K562 (cell line): Measurements from ENCODE around the gene TBCC. TPM values are rescaled to one million over a fixed set of nuclear protein-coding genes. Genes with fewer than 3 reads are reported as not detected.
A peak's percentile ranks its signal among the peaks of the same experiment; 100 is the strongest.

Experiments used
- CEBPB ChIP-seq: fragments of 450-650 bp; IDR thresholded peaks from 2 replicates; pipeline ENCODE4 v1.6.1; 2016; ENCODE audit warnings: missing genetic modification characterization, missing compliant biosample characterization
- EP400 ChIP-seq: fragments of 450-650 bp; IDR thresholded peaks from 2 replicates; pipeline ENCODE4 v1.6.1; 2017; ENCODE audit warnings: antibody characterized with exemption, mild to moderate bottlenecking, moderate library complexity
- HMBOX1 ChIP-seq: sonication (generic); IDR thresholded peaks from 2 replicates; pipeline ENCODE4 v1.6.1; 2016
- LCOR ChIP-seq: sonication (generic); formaldehyde crosslinking; IDR thresholded peaks from 2 replicates; pipeline ENCODE4 v1.8.0; 2022; ENCODE audit warnings: mild to moderate bottlenecking, missing genetic modification reagents
- PBX2 ChIP-seq, 2 experiments: IDR thresholded peaks in 1 of 2; conservative IDR thresholded peaks in 1 of 2; 2 replicates each; pipeline ENCODE4 v1.6.1; 2016; ENCODE audit warnings: low read depth in 2 of 2, mild to moderate bottlenecking in 1 of 2, missing compliant biosample characterization in 1 of 2, missing genetic modification characterization in 1 of 2, moderate library complexity in 1 of 2
- POLR2AphosphoS2 ChIP-seq: IDR thresholded peaks from 2 replicates; pipeline ENCODE4 v1.6.1; 2012; ENCODE audit warnings: low read length, improper control_type of control experiment
- PREB ChIP-seq: sonication (generic); formaldehyde crosslinking; IDR thresholded peaks from 2 replicates; pipeline ENCODE4 v1.8.1; 2023; ENCODE audit warnings: mild to moderate bottlenecking, missing genetic modification reagents
- RBBP5 ChIP-seq: fragments of 200-600 bp; sonication (generic); IDR thresholded peaks from 2 replicates; pipeline ENCODE4 v1.6.1; 2012; ENCODE audit warnings: borderline replicate concordance, mild to moderate bottlenecking, low read length, control low read depth, inconsistent platforms; ENCODE audit not compliant: insufficient read depth, poor library complexity, severe bottlenecking
- TRIM24 ChIP-seq, 2 experiments: fragments of 450-650 bp; IDR thresholded peaks; 2 replicates each; pipeline ENCODE4 v1.6.1; 2016
- UBTF ChIP-seq, 2 experiments: IDR thresholded peaks; 2 replicates each; pipeline ENCODE4 v1.6.1; 2012; ENCODE audit warnings: improper control_type of control experiment in 2 of 2, low read depth in 2 of 2, low read length in 2 of 2, borderline replicate concordance in 1 of 2
- ZNF586 ChIP-seq: fragments of 450-650 bp; formaldehyde crosslinking; conservative IDR thresholded peaks from 2 replicates; pipeline ENCODE4 v1.4.0; 2020; ENCODE audit warnings: mild to moderate bottlenecking, moderate library complexity
- polyA plus RNA-seq, 8 experiments: library from polyadenylated mRNA; depleted of rRNA in 4 of 8; stranded (reverse) in 5 of 8; unstranded in 3 of 8; fragments of >200 nt; fragmentation: Nextera tagmentation in 2 of 8; fragmentation: Illumina TruSeq in 1 of 8; extraction: Ambion mirVana in 2 of 8; extraction: Trizol in 1 of 8; gene quantifications; 2 replicates each; pipeline versions ENCODE4 v1.2.1 to v1.2.3, GENCODE V29; 2011 to 2014; ENCODE audit warnings: inconsistent platforms in 1 of 8, missing spikeins in 1 of 8
- total RNA-seq, 7 experiments: library from RNA; depleted of rRNA in 6 of 7; stranded (reverse); fragments of >200 nt in 6 of 7; fragmentation: Illumina TruSeq in 2 of 7; extraction: Trizol in 2 of 7; gene quantifications; 2 replicates each; pipeline versions ENCODE4 v1.2.1 to v1.2.3, GENCODE V29; 2011 to 2021; ENCODE audit warnings: low replicate concordance in 1 of 7
- TF ChIP-seq, protein P1 (sequence below): fragments of 200-800 bp; sonication (Bioruptor generic); IDR thresholded peaks from 2 replicates; pipeline ENCODE4 v1.6.1; 2016; ENCODE audit warnings: missing genetic modification characterization, missing compliant biosample characterization

TBCC gene
- total and polyA plus RNA-seq, 9 of the 15 experiments (the other 6 are each of a cell fraction or from before 2014, with no cell fraction given): 2.8 to 34.1 (median 23.3) TPM

DNA sequence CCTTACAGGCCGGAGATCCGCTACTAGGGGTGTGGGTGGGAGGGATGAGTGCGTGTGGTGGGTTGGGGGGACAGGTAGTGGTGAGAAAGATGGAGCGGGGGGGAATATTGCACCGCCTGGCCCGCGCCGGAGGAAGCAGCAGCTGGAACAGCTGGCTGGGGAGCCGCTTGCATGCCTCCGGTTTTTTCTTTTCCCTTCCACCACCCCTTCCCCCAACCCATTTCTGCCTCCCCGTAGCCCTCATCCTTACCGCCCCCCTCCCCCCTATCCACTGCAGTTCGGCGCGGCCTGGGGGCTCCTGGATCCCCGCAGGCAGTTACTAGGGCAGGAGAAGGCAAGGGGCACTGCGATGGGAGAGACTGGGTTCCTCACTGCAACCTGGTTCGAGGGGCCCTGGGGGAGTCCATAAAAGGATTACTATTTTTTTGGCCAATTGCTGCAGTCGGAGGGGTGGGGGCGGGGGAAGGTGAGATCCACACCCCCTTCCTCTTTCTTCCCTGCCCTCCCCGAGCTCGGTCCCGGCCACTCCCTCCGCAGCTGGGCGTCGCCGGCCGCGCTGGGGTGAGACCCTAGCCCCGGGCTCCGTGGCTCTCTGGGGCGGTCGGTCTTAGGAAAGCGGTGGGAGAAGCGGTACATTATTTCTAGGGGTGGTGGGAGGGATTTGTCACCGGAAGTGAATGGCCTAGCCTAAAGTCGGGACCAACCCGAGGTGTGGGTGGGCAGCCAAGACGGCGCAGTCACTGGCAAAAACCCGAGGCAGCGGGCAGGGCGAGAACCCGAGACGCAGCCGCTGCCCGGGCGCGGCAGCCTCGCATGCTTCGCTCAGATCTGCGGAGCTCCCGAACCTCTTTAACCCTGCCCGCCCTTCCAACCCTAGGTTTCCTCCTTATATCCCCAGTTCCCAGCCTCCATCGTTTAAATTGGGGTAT is 824 bp upstream of the TBCC start (continued):
- TF ChIP-seq, protein P1, sequence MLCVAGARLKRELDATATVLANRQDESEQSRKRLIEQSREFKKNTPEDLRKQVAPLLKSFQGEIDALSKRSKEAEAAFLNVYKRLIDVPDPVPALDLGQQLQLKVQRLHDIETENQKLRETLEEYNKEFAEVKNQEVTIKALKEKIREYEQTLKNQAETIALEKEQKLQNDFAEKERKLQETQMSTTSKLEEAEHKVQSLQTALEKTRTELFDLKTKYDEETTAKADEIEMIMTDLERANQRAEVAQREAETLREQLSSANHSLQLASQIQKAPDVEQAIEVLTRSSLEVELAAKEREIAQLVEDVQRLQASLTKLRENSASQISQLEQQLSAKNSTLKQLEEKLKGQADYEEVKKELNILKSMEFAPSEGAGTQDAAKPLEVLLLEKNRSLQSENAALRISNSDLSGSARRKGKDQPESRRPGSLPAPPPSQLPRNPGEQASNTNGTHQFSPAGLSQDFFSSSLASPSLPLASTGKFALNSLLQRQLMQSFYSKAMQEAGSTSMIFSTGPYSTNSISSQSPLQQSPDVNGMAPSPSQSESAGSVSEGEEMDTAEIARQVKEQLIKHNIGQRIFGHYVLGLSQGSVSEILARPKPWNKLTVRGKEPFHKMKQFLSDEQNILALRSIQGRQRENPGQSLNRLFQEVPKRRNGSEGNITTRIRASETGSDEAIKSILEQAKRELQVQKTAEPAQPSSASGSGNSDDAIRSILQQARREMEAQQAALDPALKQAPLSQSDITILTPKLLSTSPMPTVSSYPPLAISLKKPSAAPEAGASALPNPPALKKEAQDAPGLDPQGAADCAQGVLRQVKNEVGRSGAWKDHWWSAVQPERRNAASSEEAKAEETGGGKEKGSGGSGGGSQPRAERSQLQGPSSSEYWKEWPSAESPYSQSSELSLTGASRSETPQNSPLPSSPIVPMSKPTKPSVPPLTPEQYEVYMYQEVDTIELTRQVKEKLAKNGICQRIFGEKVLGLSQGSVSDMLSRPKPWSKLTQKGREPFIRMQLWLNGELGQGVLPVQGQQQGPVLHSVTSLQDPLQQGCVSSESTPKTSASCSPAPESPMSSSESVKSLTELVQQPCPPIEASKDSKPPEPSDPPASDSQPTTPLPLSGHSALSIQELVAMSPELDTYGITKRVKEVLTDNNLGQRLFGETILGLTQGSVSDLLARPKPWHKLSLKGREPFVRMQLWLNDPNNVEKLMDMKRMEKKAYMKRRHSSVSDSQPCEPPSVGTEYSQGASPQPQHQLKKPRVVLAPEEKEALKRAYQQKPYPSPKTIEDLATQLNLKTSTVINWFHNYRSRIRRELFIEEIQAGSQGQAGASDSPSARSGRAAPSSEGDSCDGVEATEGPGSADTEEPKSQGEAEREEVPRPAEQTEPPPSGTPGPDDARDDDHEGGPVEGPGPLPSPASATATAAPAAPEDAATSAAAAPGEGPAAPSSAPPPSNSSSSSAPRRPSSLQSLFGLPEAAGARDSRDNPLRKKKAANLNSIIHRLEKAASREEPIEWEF: no peak
- TF ChIP-seq HMBOX1 (no peak), CEBPB (tag) (no peak), LCOR (peak; percentile 72; the same call in 1 of the 2 replicates), POLR2AphosphoS2 (peak; percentile 38; the same call in 1 of the 2 replicates), RBBP5 (peak; percentile 73), EP400 (peak; percentile 62), UBTF (IDR thresholded peaks at IDR 0.05; ENCODE audit: borderline replicate concordance in 1 of 2, low read depth in 2 of 2, low read length in 2 of 2) (peak; percentile 68 to 93; a peak in 3 of 4 replicates), TRIM24 (IDR thresholded peaks at IDR 0.05) (no peak), PREB (CRISPR knock-in tag) (peak; percentile 70; the same call in 1 of the 2 replicates), PBX2 (CRISPR knock-in tag; IDR thresholded peaks at IDR 0.05; ENCODE audit: low read depth) (no peak), PBX2 (tag; conservative IDR thresholded peaks at IDR 0.05; ENCODE audit: low read depth) (no peak), ZNF586 (CRISPR knock-in tag) (no peak)
